Measurements from ENCODE around the gene ALG1L2.
"Not testable (repeated sequence)": the region's sequence is repeated elsewhere in the genome, so short reads cannot be mapped to it uniquely, and the experiment has no call there.

Gene ALG1L2

DNA sequence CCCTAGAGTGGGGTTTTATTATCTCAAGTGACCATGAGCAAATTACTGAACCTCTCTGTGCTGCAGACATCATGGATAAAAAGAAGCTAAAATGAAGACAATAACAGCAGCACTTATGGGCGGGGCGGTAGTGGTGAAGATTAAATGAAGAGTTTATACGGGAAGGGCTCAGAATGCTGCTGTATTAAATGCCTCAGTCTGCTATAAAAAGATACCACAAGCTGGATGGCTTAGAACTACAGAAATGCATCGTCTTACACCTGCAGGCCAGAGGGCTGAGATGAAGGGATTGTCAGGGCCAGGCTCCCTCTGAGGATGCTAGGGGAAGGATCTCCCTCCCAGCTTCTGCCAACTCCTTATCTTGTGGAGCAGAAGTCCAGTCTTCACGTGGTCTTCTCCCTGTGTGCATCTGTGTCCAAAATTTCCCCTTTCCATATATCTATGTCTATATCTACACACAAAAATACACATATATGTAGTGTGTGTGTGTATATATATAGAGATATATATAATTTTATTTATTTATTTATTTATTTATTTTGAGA is 2.9 kb downstream of the ALG1L2 start:
- peaks cover 4% of the 10 kb centered on the region for H3K4me1 ChIP-seq (ENCODE audit: low read depth, poor library complexity, severe bottlenecking)
- H3K9ac ChIP-seq = no peak overlapping the region
- no peak overlapping the region for H2AFZ ChIP-seq (ENCODE audit: low read depth)
- TF ChIP-seq, protein P1, sequence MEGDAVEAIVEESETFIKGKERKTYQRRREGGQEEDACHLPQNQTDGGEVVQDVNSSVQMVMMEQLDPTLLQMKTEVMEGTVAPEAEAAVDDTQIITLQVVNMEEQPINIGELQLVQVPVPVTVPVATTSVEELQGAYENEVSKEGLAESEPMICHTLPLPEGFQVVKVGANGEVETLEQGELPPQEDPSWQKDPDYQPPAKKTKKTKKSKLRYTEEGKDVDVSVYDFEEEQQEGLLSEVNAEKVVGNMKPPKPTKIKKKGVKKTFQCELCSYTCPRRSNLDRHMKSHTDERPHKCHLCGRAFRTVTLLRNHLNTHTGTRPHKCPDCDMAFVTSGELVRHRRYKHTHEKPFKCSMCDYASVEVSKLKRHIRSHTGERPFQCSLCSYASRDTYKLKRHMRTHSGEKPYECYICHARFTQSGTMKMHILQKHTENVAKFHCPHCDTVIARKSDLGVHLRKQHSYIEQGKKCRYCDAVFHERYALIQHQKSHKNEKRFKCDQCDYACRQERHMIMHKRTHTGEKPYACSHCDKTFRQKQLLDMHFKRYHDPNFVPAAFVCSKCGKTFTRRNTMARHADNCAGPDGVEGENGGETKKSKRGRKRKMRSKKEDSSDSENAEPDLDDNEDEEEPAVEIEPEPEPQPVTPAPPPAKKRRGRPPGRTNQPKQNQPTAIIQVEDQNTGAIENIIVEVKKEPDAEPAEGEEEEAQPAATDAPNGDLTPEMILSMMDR (conservative IDR thresholded peaks at IDR 0.05; ENCODE audit: low read depth, low read length) = no peak
- no peaks in the 10 kb centered on the region for H3K27me3 ChIP-seq (ENCODE audit: insufficient read depth, low read depth)
- no peak overlapping the region for H3K4me2 ChIP-seq
- no peaks in the 10 kb centered on the region for H4K20me1 ChIP-seq (ENCODE audit: insufficient read depth)
- no peaks in the 10 kb centered on the region for H3K79me2 ChIP-seq (ENCODE audit: insufficient read depth, low read depth)
- H3K36me3 ChIP-seq (ENCODE audit: insufficient read depth) = no peaks in the 10 kb centered on the region
- H3K27ac ChIP-seq = no peak overlapping the region
- no peak overlapping the region for H3K4me3 ChIP-seq (IDR thresholded peaks at IDR 0.05; ENCODE audit: insufficient read depth, low read depth, low read length)

- H3K27ac ChIP-seq = no peak overlapping the region
- no peaks in the 10 kb centered on the region for H3K27me3 ChIP-seq (ENCODE audit: insufficient read depth, low read depth)
- no peaks in the 10 kb centered on the region for H4K20me1 ChIP-seq (ENCODE audit: insufficient read depth)
- no peak overlapping the region for H3K4me2 ChIP-seq
- H3K36me3 ChIP-seq (ENCODE audit: insufficient read depth) = no peaks in the 10 kb centered on the region
- TF ChIP-seq, protein P1 (conservative IDR thresholded peaks at IDR 0.05; ENCODE audit: low read depth, low read length) = no peak
- H3K79me2 ChIP-seq (ENCODE audit: insufficient read depth, low read depth) = no peaks in the 10 kb centered on the region
- H2AFZ ChIP-seq (ENCODE audit: low read depth) = no peak overlapping the region
- H3K9ac ChIP-seq = no peak overlapping the region
- no peak overlapping the region for H3K4me3 ChIP-seq (IDR thresholded peaks at IDR 0.05; ENCODE audit: insufficient read depth, low read depth, low read length)
- peaks cover 4% of the 10 kb centered on the region for H3K4me1 ChIP-seq (ENCODE audit: low read depth, poor library complexity, severe bottlenecking)
Observed at GRCh38 chr3:130085881-130086280, 4.2 kb downstream of the ALG1L2 start.

- not testable (repeated sequence) for H3K27ac ChIP-seq; H3K79me2 ChIP-seq (ENCODE audit: insufficient read depth, low read depth); H2AFZ ChIP-seq (ENCODE audit: low read depth); H3K27me3 ChIP-seq (ENCODE audit: insufficient read depth, low read depth); H3K9ac ChIP-seq; H4K20me1 ChIP-seq (ENCODE audit: insufficient read depth); H3K4me2 ChIP-seq; H3K4me1 ChIP-seq (ENCODE audit: low read depth, poor library complexity, severe bottlenecking); H3K36me3 ChIP-seq (ENCODE audit: insufficient read depth); H3K4me3 ChIP-seq (IDR thresholded peaks at IDR 0.05; ENCODE audit: insufficient read depth, low read depth, low read length)
Observed at GRCh38 chr3:130086628-130087027, 5.0 kb downstream of the ALG1L2 start.

DNA sequence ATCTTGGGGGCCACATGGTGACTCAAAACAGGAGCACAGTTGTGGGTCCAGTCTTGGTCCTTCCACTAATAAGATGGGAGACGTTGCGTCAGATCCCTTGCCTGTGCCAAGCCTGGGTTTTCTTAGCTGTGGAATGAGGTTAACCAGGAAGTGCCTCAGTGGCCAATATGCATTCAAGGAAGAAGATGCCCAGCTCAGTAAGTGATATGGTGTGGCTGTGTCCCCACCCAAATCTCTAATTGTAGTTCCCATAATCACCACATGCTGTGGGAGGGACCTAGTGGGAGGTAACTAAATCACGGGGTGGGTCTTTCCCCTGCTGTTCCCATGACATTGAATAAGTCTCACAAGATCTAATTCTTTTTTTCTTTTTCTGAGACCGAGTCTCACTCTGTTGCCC is 6.4 kb downstream of the ALG1L2 start:
- Histone ChIP-seq H2AFZ (ENCODE audit: low read depth) (no peak overlapping the region), H3K36me3 (ENCODE audit: insufficient read depth) (no peaks in the 10 kb centered on the region), H3K27me3 (ENCODE audit: insufficient read depth, low read depth) (no peaks in the 10 kb centered on the region), H4K20me1 (ENCODE audit: insufficient read depth) (no peaks in the 10 kb centered on the region), H3K79me2 (ENCODE audit: insufficient read depth, low read depth) (no peaks in the 10 kb centered on the region), H3K4me3 (IDR thresholded peaks at IDR 0.05; ENCODE audit: insufficient read depth, low read depth, low read length) (no peak overlapping the region), H3K4me1 (ENCODE audit: low read depth, poor library complexity, severe bottlenecking) (peaks cover 12% of the 10 kb centered on the region), H3K27ac (no peak overlapping the region), H3K4me2 (no peak overlapping the region), H3K9ac (no peak overlapping the region)
- TF ChIP-seq, protein P1 (conservative IDR thresholded peaks at IDR 0.05; ENCODE audit: low read depth, low read length) = no peak

- not testable (repeated sequence) for H4K20me1 ChIP-seq (ENCODE audit: insufficient read depth); H3K9ac ChIP-seq; H3K27ac ChIP-seq; H3K79me2 ChIP-seq (ENCODE audit: insufficient read depth, low read depth); H3K4me3 ChIP-seq (IDR thresholded peaks at IDR 0.05; ENCODE audit: insufficient read depth, low read depth, low read length); H2AFZ ChIP-seq (ENCODE audit: low read depth); H3K27me3 ChIP-seq (ENCODE audit: insufficient read depth, low read depth); H3K36me3 ChIP-seq (ENCODE audit: insufficient read depth); H3K4me2 ChIP-seq
- H3K4me1 ChIP-seq (ENCODE audit: low read depth, poor library complexity, severe bottlenecking) = peaks cover 27% of the 10 kb centered on the region
Observed at GRCh38 chr3:130090681-130091080, 9.1 kb downstream of the ALG1L2 start.

Measured in KMS-11 (cell line).